ENCODE data around the gene MIOS.

MIOS gene

DNA sequence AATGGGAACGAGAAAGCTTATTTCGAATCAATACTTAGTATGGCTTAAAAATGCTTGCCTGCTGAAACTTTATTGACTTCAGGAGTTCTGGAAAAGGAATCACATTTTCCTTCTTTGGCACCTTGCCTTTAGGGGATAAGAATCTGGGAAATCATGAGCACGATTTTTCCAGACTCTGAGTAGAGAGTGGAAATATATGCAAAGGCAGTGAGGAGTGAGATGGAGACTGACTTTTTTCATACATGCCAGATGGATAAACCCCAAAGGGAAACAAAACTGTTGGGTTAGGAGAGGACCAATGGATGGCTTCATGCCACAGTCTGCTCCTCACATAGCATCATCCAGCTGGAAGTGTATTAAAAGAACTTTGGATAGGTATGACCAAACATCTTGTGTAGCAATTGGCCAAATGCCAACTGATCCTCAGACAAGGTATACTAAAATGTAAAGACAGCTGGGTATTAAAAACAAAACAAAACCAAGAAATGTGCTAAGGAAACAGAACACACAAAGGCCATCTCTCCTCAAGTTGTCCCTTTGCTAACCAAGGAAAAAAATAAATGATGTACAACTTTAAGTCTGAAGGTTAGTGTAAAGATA is 32.8 kb upstream of the MIOS start:
- TF ChIP-seq POLR2AphosphoS5 (IDR thresholded peaks at IDR 0.05; ENCODE audit: low read depth, low read length) = no peak
- no peak for TF ChIP-seq SPI1 (IDR thresholded peaks at IDR 0.05; ENCODE audit: low read depth, low read length)
- no peak for TF ChIP-seq PAX5 (IDR thresholded peaks at IDR 0.05; ENCODE audit: insufficient read depth, low read length, severe bottlenecking)
- TF ChIP-seq POLR2A (IDR thresholded peaks at IDR 0.05; ENCODE audit: low read depth, low read length) = no peak
- no peak for TF ChIP-seq POU2F2 (IDR thresholded peaks at IDR 0.05; ENCODE audit: low read depth, low read length)
- no peak for TF ChIP-seq TAF1 (IDR thresholded peaks at IDR 0.05; ENCODE audit: low read depth, low read length)
- DNase-seq (ENCODE audit: insufficient read length, low spot score) = no peak
- FAIRE-seq = no peak

GRCh38 chr7:7535691-7536090 is 31.0 kb upstream of the MIOS start, which contains the start of gene COL28A1:
COL28A1 (minus strand) TSS chr7:7535873; CDS start chr7:7532875, 2,998 bp downstream.
- FAIRE-seq (no peak), DNase-seq (ENCODE audit: insufficient read length, low spot score) (no peak)
- TF ChIP-seq POU2F2 (IDR thresholded peaks at IDR 0.05; ENCODE audit: low read depth, low read length) (no peak), POLR2AphosphoS5 (IDR thresholded peaks at IDR 0.05; ENCODE audit: low read depth, low read length) (no peak), PAX5 (IDR thresholded peaks at IDR 0.05; ENCODE audit: insufficient read depth, low read length, severe bottlenecking) (no peak), POLR2A (IDR thresholded peaks at IDR 0.05; ENCODE audit: low read depth, low read length) (no peak), TAF1 (IDR thresholded peaks at IDR 0.05; ENCODE audit: low read depth, low read length) (no peak), SPI1 (IDR thresholded peaks at IDR 0.05; ENCODE audit: low read depth, low read length) (no peak)

DNA sequence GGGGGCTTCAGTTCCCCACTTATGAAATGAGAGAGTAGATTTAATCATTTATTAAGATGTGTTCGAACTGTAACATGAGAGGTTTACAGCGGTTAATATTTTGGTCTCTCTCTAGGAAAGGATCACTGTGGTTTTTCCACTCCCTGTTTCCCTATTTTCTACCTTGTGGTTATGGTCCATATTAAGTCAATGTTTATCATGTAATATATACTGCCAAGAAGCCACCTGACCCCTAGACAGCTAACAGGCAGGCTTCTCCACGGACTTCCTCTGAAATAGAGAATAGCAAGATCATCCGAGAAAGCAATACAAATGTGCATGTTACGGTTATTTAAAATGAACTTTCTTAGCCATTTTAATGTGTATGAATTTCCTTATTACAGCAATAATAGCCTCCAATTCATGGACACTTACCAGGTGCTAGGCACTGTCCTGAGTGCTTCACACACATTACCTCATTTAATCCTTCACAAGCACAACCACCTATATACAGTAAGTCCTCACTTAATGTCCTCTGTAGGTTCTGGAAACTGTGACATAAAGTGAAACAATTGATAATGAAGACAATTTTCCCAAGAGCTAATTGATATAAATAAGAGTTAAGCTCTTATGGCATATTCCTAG is 30.2 kb upstream of the MIOS start:
- TF ChIP-seq SPI1 (IDR thresholded peaks at IDR 0.05; ENCODE audit: low read depth, low read length) (no peak), PAX5 (IDR thresholded peaks at IDR 0.05; ENCODE audit: insufficient read depth, low read length, severe bottlenecking) (no peak), POU2F2 (IDR thresholded peaks at IDR 0.05; ENCODE audit: low read depth, low read length) (no peak), POLR2AphosphoS5 (IDR thresholded peaks at IDR 0.05; ENCODE audit: low read depth, low read length) (no peak), TAF1 (IDR thresholded peaks at IDR 0.05; ENCODE audit: low read depth, low read length) (no peak), POLR2A (IDR thresholded peaks at IDR 0.05; ENCODE audit: low read depth, low read length) (no peak)
- FAIRE-seq = no peak
- DNase-seq (ENCODE audit: insufficient read length, low spot score) = no peak

- TF ChIP-seq POU2F2 (IDR thresholded peaks at IDR 0.05; ENCODE audit: low read depth, low read length) (no peak), POLR2A (IDR thresholded peaks at IDR 0.05; ENCODE audit: low read depth, low read length) (no peak), POLR2AphosphoS5 (IDR thresholded peaks at IDR 0.05; ENCODE audit: low read depth, low read length) (no peak), SPI1 (IDR thresholded peaks at IDR 0.05; ENCODE audit: low read depth, low read length) (no peak), PAX5 (IDR thresholded peaks at IDR 0.05; ENCODE audit: insufficient read depth, low read length, severe bottlenecking) (no peak)
- DNase-seq (ENCODE audit: insufficient read length, low spot score) = no peak
- FAIRE-seq = no peak
Observed at GRCh38 chr7:7537711-7538110, 29.0 kb upstream of the MIOS start.

DNA sequence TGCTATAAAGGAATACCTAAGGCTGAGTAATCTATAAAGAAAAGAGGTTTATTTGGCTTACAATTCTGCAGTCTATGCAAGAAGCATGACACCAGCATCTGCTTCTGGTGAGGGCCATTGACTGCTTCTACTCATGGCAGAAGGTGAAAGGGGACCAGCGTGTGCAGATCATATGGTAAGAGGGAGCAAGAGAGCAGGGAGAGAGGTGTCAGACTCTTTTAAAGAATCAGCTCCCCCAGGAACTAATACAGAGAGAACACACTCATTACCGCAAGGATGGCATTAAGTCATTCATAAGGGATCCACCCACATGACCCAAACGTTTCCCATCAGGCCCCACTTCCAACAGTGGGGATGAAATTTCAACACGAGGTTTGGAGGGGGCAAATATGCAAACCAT is 27.5 kb upstream of the MIOS start:
- DNase-seq (ENCODE audit: insufficient read length, low spot score) (no peak), FAIRE-seq (no peak)
- no peak for TF ChIP-seq POLR2AphosphoS5 (IDR thresholded peaks at IDR 0.05; ENCODE audit: low read depth, low read length)
- no peak for TF ChIP-seq SPI1 (IDR thresholded peaks at IDR 0.05; ENCODE audit: low read depth, low read length)
- no peak for TF ChIP-seq PAX5 (IDR thresholded peaks at IDR 0.05; ENCODE audit: insufficient read depth, low read length, severe bottlenecking)
- no peak for TF ChIP-seq TAF1 (IDR thresholded peaks at IDR 0.05; ENCODE audit: low read depth, low read length)
- no peak for TF ChIP-seq POLR2A (IDR thresholded peaks at IDR 0.05; ENCODE audit: low read depth, low read length)
- no peak for TF ChIP-seq POU2F2 (IDR thresholded peaks at IDR 0.05; ENCODE audit: low read depth, low read length)

- DNase-seq (ENCODE audit: insufficient read length, low spot score) (no peak), FAIRE-seq (no peak)
- no peak for TF ChIP-seq POLR2AphosphoS5 (IDR thresholded peaks at IDR 0.05; ENCODE audit: low read depth, low read length)
- TF ChIP-seq POU2F2 (IDR thresholded peaks at IDR 0.05; ENCODE audit: low read depth, low read length) = no peak
- TF ChIP-seq PAX5 (IDR thresholded peaks at IDR 0.05; ENCODE audit: insufficient read depth, low read length, severe bottlenecking) = no peak
- TF ChIP-seq SPI1 (IDR thresholded peaks at IDR 0.05; ENCODE audit: low read depth, low read length) = no peak
- no peak for TF ChIP-seq TAF1 (IDR thresholded peaks at IDR 0.05; ENCODE audit: low read depth, low read length)
- TF ChIP-seq POLR2A (IDR thresholded peaks at IDR 0.05; ENCODE audit: low read depth, low read length) = no peak
Observed at GRCh38 chr7:7539711-7540110, 27.0 kb upstream of the MIOS start.

DNA sequence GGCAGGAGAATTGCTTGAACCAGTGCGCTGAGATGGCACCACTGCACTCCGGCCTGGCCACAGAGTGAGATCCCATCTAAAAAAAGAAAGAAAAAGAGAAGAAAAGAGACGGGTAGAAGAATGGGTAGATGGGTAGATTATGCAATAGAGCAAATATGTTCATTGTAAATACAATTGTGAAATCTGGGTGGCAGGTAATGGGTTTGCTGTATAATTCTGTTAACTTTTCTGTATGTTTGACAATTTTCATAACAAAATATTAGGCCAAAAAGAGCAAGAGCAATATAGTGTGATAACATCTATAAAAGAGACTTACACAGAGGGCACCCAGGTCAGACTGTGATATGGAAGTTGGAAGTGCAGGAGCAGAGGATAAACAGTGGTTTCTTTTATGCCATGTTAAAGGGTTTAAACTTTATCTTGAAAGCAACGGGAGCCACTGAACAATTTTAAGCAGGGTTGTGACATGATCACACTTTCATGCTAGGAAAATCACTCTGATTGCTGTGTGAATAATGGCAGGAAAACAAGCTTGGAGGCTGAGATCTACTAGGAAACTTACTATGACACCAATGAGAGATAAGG is 24.3 kb upstream of the MIOS start:
- DNase-seq (ENCODE audit: insufficient read length, low spot score) (no peak), FAIRE-seq (peak; percentile 5)
- TF ChIP-seq POLR2A (IDR thresholded peaks at IDR 0.05; ENCODE audit: low read depth, low read length) (no peak), SPI1 (IDR thresholded peaks at IDR 0.05; ENCODE audit: low read depth, low read length) (no peak), PAX5 (IDR thresholded peaks at IDR 0.05; ENCODE audit: insufficient read depth, low read length, severe bottlenecking) (no peak), POLR2AphosphoS5 (IDR thresholded peaks at IDR 0.05; ENCODE audit: low read depth, low read length) (no peak), TAF1 (IDR thresholded peaks at IDR 0.05; ENCODE audit: low read depth, low read length) (no peak), POU2F2 (IDR thresholded peaks at IDR 0.05; ENCODE audit: low read depth, low read length) (no peak)

GRCh38 chr7:7548407-7548806 is 18.3 kb upstream of the MIOS start:
- DNase-seq (ENCODE audit: insufficient read length, low spot score) = no peak
- no peak for FAIRE-seq
- no peak for TF ChIP-seq POLR2A (IDR thresholded peaks at IDR 0.05; ENCODE audit: low read depth, low read length)
- TF ChIP-seq POU2F2 (IDR thresholded peaks at IDR 0.05; ENCODE audit: low read depth, low read length) = no peak
- TF ChIP-seq SPI1 (IDR thresholded peaks at IDR 0.05; ENCODE audit: low read depth, low read length) = no peak
- TF ChIP-seq TAF1 (IDR thresholded peaks at IDR 0.05; ENCODE audit: low read depth, low read length) = no peak
- no peak for TF ChIP-seq POLR2AphosphoS5 (IDR thresholded peaks at IDR 0.05; ENCODE audit: low read depth, low read length)
- TF ChIP-seq PAX5 (IDR thresholded peaks at IDR 0.05; ENCODE audit: insufficient read depth, low read length, severe bottlenecking) = no peak

DNA sequence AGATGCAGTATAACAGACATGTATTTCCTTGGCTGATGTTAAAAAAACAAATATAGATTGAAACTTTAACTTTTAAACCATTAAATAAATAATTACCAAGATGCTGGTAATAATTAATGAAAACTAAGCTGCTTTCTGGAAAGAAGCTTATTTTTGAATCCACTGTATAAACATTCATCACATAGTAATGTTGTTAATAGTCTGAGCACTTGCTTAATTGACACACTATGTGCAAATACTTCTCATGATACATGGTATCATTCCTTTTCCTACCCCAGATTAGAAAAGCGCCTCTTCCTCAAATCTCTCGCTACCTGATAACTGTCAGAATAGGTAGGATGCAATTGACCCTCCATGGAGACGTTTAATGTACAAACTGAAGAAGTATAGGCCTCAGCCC is 16.0 kb upstream of the MIOS start:
- DNase-seq (ENCODE audit: insufficient read length, low spot score) = no peak
- TF ChIP-seq SPI1 (IDR thresholded peaks at IDR 0.05; ENCODE audit: low read depth, low read length) = no peak
- no peak for TF ChIP-seq POLR2A (IDR thresholded peaks at IDR 0.05; ENCODE audit: low read depth, low read length)
- TF ChIP-seq POU2F2 (IDR thresholded peaks at IDR 0.05; ENCODE audit: low read depth, low read length) = no peak
- no peak for TF ChIP-seq TAF1 (IDR thresholded peaks at IDR 0.05; ENCODE audit: low read depth, low read length)
- no peak for TF ChIP-seq POLR2AphosphoS5 (IDR thresholded peaks at IDR 0.05; ENCODE audit: low read depth, low read length)
- TF ChIP-seq PAX5 (IDR thresholded peaks at IDR 0.05; ENCODE audit: insufficient read depth, low read length, severe bottlenecking) = no peak
- no peak for FAIRE-seq
